GM19193 (cell line): ENCODE measurements around the gene ADCK2.

Source experiments
- POLR2A ChIP-seq: IDR thresholded peaks from 4 replicates; pipeline ENCODE4 v1.6.1; 2011; ENCODE audit not compliant: insufficient read depth, insufficient read length; ENCODE audit errors: extremely low read depth

Gene ADCK2

DNA sequence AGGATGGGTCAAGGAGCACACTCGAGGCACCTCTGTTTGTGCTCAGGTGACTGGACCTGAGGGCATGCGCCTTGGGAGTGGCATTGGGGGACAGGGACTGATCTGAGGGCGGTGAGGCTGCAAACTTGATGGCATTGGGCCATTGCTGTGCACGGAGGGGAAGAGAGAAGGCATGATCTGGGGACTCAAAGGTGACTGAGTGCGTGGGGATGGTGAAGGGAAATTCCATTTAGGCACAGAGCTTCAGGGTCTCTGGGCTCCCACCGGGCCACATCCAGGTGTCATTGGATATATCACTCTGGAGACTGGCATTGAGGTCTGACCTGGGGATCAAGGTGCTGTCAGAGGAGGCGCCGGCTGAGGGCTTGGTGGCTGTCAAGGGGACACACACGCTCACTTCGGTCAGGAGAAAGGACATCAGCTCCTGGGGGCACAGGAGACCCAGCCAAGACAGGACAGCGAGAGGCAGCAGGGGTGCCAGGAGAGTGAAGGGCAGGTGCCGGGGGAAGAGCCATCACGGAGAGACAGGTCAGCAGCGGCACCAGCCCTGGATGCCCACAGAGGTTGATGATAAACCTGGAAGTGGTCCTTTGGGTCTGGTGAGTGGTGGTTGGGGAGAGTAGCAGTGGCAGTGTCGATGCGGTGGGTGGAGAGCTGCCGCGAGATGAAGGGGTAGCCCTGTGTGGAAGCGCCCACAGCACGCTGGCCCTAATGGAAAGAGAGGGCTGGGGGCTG lies 5.5 kb downstream of the ADCK2 start:
- TF ChIP-seq POLR2A = no peak

DNA sequence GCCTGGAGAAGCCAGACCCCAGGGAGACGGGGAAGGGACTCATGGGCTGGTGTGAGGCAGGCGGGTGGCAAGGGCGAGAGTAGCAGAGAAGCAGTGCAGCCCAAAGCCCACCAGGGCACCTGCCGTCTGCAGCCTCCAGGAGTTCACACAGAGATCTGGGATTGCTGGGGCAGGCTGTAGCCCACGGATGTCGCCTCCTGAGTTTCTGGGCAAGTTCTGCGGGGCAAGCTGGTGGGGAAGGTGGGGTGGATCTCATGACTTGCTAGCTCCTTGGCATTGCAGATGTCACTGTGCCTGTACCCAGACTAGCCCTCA lies 6.0 kb downstream of the ADCK2 start:
- TF ChIP-seq POLR2A = no peak

DNA sequence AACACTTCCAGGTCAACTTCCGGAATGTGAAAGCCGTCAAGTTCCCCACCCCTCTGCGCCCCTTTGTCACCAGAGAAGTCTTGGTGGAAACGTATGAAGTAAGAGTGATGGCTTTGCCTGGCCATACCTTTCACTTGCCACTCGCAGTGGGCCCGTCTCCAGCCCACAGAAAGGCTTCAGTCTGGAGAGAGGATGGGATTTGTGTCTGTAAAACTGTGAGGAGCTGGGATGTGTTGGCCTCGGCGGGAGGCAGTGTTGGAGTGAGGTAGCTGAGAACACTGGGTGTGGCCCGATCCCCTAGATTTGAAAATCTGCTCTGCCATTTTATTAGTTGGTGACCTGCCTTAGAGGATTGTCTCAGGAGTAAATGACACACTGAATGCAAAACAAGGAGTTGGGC lies 6.4 kb downstream of the ADCK2 start:
- TF ChIP-seq POLR2A = no peak

DNA sequence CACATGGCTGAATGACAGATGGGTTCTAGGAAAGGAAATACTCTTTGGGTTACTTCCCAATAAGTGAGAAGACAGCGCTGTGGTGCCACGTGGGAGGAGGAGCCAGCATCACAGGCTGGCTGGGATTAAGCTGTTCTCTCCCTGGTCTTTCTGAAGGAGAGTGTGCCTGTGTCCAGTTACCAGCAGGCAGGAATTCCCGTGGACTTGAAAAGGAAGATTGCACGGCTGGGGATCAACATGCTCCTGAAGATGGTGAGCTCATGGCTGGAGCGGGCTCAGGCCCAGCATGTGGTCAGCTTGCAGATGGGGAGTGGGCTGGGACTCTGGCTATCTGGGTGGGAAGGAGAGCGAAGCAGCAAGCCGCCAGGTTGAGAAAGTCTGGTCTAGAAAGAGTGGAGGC lies 8.1 kb downstream of the ADCK2 start:
- no peak for TF ChIP-seq POLR2A

DNA sequence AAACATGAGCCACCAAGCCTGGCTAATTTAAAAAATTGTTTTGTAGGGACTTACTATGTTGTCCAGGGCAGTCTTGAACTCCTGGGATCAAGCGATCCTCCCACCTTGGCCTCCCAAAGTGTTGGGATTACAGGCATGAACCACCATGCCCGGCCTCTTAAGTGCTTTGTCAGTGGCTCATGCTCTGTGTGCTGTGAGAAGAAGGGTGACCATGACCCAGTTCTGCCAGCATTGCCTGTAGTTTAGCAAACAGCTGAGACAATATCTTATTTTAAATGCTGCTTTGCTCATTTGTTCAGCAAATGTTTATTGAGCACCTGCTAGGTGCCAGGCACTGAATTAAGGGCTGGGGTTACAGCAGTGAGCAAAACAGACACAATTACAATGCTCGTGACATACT lies 9.0 kb downstream of the ADCK2 start:
- no peak for TF ChIP-seq POLR2A

DNA sequence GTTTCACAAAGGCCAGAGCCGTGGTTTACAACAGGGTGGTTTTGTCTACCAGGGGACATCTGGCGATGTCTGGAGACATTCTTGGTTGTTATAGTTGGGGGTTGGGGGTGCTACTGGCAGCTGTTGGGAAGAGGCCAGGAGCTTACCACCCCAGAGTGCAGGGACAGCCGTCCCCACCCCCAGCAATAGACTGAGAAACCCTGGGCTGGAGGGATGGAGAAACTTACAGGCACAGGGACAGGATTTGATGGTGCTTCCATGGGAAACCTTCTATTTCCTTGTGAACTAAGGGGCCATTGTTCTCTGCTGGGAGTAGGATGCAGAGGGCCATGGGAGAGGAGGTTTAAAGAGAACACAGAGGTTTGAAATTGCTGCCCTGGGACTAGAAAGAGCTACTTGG lies 10.9 kb downstream of the ADCK2 start:
- no peak for TF ChIP-seq POLR2A

DNA sequence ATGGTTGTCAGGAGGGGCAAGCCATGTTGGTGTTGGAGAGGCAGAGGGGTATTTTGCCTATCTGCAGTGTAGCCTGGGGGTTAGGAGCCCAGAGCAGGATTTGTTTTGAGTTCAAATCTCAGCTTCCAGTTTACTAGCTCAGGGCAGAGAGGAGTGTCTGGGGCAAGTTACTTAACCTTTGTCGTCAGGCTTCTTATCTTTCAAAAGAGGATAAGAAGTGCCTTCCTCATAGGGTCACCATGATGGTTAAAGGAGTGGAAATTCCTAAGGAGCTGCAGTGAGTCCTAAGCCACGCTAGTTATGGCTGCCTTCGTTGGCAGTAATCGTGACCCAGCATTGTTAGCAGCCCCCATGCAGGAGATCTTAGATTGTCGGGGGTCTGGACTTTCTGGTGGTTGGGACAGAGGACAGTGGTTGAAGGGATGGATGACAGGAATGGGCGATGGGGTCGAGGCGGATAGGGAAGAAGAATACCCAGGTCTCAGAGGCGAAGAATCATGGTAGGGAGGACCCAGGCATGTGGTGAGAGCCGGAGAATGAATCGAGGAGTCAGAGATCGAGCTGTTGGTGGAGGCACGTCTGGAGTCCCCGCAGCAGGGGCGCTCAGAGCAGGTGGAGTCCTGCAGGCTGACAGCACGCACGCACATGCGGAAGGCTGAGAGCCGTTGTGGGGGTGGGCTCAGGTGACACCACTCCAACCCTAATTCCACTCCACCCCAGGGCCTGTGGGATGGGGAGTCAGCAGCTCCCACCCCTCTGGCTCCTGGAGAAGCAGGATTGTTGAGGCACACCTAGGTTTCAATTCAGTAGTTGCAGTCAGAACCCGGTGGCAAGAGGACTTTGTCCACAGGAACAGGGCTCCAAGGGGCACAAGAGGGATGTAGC lies 11.6 kb downstream of the ADCK2 start:
- no peak for TF ChIP-seq POLR2A

DNA sequence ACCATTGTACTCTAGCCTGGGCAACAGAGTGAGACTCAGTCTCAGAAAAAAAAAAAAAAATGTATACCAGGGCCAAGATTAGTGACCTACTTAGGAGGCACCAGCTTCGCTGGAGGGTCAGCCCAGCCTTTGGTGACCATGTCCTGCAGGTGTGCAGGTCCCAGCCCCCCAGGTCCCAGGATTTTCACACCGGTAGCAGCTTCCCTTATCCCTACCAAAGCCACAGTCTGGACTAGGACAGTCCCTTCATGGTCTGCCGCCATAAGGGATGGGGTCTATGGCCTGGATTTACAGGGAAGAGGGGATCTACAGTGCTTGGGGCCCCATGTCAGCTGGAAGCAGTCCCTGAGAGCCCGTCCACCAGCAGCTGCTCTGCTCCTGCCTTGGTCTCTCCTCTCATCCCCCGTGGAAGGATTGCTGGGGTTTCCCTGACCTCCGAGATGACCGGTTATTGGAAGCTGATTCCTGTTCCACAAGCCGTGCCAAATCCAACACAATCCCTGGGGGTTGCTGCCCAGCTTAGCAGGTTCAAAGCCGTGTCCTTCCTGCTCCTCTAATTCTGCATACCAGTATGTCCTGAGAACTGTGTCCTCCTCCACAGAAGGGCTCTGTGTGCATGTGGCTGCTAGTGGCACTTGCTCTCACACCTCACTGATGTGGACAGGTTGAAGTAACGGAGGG lies 12.8 kb downstream of the ADCK2 start:
- TF ChIP-seq POLR2A = no peak

DNA sequence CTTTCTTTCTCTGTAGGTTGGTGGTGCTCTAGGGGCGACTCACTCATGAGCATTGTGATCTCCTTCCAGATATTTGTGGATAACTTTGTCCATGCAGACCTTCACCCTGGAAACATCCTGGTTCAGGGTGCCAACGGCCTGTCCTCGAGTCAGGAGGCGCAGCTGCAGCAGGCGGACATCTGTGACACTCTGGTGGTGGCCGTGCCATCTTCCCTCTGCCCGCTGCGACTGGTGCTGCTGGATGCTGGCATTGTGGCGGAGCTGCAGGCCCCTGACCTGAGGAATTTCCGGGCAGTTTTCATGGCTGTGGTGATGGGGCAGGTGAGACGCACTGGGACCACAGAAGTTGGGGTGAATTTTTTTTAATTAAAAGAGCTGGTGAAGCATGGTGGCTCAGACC lies 14.2 kb downstream of the ADCK2 start:
- TF ChIP-seq POLR2A = no peak

DNA sequence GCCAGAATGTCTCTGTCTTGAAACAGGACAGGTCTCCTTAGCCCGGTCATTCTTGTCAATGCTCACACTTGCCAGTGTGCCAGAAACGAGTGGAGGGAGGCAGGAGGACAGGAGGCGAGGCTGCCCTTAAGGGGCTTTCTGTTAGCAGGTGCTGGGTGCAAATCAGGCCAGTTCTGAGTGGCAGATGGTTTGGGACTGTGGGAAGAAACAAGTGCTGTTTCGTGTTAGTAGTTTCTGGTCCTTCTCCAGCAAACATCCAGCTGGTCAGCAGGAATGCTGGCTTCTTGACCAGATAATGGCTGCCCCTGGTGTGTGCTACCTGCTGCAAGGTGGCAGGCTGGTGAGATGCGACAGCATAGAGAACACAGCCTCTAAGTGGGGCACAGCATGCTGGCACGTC lies 15.6 kb downstream of the ADCK2 start:
- no peak for TF ChIP-seq POLR2A

DNA sequence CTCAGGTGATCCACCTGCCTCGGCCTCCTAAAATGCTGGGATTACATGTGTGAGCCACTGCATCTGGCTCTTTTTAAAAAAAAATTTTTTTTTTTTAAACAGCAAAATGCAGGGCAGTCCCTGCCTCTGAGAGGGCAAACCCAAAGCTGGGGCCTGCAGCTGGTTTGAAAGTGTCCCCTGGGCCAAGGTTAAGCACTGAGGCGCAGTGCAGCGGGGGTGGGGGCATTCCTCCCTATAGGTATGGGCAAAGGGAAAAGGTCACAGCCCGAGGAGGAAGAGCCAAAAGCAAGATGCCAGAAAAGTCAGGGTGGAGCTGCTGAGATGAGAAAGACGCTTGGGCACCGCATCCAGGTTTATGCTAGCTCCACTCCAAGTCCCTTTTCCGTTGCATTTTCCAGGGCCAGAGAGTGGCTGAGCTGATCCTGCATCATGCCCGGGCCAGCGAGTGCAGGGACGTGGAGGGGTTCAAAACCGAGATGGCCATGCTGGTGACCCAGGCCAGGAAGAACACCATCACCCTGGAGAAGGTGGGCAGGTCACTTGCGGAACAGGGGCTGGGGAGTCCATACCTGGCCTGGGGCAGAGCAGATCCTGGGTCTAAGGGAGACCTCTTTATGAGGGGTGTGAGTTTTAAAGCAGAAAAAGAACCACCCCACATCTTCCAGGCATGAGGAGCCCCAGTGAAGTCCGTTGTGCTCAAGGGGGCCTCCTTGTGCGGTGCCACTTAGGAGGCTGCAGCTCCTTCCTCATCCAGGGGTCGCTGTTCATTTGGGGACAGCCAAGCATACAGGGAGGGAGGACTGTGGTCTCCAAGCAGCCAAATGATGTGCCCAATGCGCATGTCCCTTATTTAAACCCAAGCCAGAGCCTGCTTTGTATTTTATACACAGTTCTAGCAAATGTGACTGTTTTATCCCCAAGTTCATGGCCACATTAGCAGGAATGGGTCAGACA lies 16.7 kb downstream of the ADCK2 start:
- no peak for TF ChIP-seq POLR2A

DNA sequence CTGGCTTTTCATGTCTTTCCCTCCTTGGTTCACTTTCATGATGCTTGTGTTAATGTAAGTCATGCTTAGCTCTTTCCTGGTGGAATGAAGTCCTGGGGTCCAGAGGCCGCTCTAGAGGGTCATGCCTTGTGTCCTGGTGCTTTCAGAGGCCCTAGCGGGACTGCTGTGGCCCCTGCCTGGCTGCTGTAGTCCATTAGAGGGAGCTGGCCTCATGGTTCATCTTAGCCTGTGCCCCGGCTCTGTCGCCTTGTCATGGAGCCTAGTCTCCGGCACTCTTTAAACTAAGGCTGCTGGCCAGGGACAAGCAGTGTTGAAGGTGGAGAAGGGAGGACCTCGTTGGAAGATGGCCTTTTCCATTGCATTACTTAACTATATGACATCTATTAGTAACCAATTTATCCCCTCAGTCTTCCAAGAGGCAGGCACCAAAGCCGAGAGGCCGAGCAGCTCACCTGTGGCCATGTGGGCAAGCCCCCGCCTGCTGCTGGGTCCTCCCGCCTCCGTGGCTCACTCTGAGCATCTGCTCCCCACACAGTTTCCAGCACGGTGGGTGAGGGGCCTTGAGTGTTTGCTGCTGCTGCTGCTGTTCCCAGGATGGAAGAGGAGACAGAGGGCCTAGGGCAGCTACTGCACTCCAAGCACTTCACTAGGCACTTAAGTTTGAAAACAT lies 18.8 kb downstream of the ADCK2 start:
- TF ChIP-seq POLR2A = no peak

DNA sequence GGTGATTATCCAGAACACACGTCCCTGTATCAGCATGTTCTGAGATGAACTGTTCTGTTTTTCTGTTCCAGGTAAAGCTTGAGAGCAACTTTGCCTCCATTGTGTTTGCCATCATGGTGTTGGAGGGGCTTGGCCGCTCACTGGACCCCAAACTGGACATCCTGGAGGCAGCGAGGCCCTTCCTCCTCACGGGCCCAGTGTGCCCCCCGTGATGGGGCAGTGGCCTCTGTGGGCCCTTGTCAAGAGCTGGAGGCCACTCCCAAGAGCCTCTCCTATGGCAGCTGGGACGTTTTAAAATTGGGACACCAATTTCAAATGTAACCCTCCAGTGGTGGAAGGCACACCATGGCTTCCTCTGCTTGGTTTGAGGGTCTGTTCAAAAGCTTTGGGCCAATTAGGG lies 21.8 kb downstream of the ADCK2 start:
- no peak for TF ChIP-seq POLR2A

DNA sequence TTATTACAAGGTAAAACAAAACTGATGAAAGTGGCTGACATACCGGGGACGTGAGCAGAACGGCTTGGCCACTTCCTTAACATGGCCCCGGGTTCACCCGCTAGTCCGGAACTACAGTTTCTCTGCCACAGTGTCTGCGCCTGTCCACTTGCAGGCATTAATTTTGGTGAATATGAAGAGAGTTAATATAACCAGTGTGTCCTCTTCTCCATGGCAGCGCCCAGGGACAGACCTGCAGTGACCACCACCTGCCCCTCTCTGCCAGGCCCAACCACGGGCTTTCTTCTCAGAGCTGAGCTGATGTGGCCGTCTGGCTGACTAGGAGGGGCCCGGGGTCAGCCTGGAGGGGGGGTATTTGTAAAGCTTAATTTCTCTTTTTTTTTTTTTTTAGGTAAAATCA lies 22.6 kb downstream of the ADCK2 start:
- no peak for TF ChIP-seq POLR2A
